ENCODE measurements around the gene MYH6. TPM values are rescaled to one million over a fixed set of nuclear protein-coding genes. Genes with fewer than 3 reads are reported as not detected.
A peak's percentile ranks its signal among the peaks of the same experiment; 100 is the strongest.

MYH6 gene
- total RNA-seq, 1 donor from 2014 or later, result 1,823 TPM

DNA sequence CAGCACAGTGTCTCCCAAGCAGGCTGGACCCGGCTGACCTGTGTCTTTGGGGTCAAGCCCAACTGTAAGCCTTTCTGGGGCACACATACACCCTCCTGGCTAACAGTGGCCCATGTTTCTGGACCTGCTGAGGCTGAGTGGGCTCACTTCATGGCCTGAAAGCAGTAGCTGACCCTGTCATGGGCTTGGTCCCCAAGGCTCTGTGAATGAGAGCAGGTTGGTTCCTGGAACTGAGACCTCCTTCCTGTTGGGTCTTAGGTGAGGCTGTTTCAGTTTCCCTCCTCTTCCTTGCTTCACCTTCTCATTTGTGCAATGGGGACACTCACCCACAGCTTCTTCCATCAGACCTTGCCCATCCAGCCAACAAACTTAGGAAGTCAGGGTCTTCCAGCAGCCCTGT is 36.2 kb downstream of the MYH6 start:
- no peaks in the 10 kb centered on the region for H3K27me3 ChIP-seq (ENCODE audit: low read depth)
- peaks cover 12% of the 10 kb centered on the region for H3K4me1 ChIP-seq
- intact Hi-C loops (cut with micrococcal nuclease), result no loop called here
- H3K4me3 ChIP-seq, result no peak overlapping the region
- no peak for DNase-seq
- H3K36me3 ChIP-seq, result no peaks in the 10 kb centered on the region
- no peak overlapping the region for H3K27ac ChIP-seq (replicated peaks)
- TF ChIP-seq, protein P1, sequence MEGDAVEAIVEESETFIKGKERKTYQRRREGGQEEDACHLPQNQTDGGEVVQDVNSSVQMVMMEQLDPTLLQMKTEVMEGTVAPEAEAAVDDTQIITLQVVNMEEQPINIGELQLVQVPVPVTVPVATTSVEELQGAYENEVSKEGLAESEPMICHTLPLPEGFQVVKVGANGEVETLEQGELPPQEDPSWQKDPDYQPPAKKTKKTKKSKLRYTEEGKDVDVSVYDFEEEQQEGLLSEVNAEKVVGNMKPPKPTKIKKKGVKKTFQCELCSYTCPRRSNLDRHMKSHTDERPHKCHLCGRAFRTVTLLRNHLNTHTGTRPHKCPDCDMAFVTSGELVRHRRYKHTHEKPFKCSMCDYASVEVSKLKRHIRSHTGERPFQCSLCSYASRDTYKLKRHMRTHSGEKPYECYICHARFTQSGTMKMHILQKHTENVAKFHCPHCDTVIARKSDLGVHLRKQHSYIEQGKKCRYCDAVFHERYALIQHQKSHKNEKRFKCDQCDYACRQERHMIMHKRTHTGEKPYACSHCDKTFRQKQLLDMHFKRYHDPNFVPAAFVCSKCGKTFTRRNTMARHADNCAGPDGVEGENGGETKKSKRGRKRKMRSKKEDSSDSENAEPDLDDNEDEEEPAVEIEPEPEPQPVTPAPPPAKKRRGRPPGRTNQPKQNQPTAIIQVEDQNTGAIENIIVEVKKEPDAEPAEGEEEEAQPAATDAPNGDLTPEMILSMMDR (IDR thresholded peaks at IDR 0.05; ENCODE audit: borderline replicate concordance), result no peak
- no peaks in the 10 kb centered on the region for H3K9me3 ChIP-seq (replicated peaks)

DNA sequence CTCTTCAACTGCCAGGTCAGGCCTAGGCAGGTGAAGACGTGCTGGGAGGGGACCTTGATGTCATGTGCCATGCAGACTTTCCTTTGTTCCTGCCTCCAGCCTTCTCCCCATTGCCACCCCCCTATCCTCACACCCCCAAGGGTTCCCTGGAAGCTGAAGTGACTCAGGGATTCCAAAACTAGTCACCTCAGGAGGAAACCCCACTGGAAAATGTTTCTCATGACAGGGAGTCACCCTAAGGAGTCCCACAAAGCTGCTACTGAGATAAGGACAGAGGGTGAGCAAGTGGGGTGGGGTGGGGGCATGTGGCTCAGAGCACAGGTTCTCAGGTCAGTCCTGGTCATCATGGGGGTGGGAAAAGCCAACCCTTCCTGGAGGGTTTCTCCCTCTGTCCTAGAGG is 37.9 kb downstream of the MYH6 start:
- intact Hi-C loops (cut with micrococcal nuclease), result no loop called here

DNA sequence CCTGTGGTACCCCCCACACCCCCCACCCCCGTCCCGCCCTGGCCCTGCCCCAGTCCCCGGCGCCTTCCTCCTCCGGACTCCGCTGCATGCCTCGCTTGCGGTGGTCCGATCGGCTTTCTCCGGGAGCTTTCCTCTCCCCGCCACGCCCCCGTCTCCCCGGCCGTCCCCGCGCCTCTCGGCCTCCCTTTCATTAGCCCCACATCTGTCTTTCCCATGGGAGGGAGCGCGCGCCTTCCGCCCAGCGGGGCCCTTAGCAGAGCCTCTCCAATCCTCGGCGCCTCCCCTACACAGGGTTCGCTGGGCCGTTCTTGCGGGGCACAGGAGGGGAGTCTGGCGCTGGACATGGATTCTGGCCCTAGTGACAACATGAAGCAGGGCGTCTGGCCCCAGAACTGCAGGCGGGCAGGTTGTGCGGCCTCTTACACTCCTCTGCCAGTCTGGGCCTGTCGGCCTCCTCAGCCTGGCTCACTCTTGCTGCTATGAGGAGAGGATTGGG is 41.6 kb downstream of the MYH6 start:
- no peaks in the 10 kb centered on the region for H3K9me3 ChIP-seq (replicated peaks)
- no peaks in the 10 kb centered on the region for H3K36me3 ChIP-seq
- peaks cover 33% of the 10 kb centered on the region for H3K4me1 ChIP-seq
- peak overlapping the region; percentile 90 for H3K27ac ChIP-seq (replicated peaks)
- TF ChIP-seq, protein P1 (IDR thresholded peaks at IDR 0.05; ENCODE audit: borderline replicate concordance), result no peak
- H3K4me3 ChIP-seq, result peak overlapping the region; percentile 72
- DNase-seq, result peak; percentile 79
- intact Hi-C loops (cut with micrococcal nuclease), result no loop called here
- H3K27me3 ChIP-seq (ENCODE audit: low read depth), result peaks cover 27% of the 10 kb centered on the region

More for the DNA sequence above, 37.9 kb downstream of the MYH6 start:
- peaks cover 16% of the 10 kb centered on the region for H3K4me1 ChIP-seq
- no peak overlapping the region for H3K4me3 ChIP-seq
- no peak for DNase-seq
- TF ChIP-seq, protein P1 (IDR thresholded peaks at IDR 0.05; ENCODE audit: borderline replicate concordance), result no peak
- no peaks in the 10 kb centered on the region for H3K36me3 ChIP-seq
- peaks cover 9% of the 10 kb centered on the region for H3K27me3 ChIP-seq (ENCODE audit: low read depth)
- no peak overlapping the region for H3K27ac ChIP-seq (replicated peaks)
- H3K9me3 ChIP-seq (replicated peaks), result no peaks in the 10 kb centered on the region

DNA sequence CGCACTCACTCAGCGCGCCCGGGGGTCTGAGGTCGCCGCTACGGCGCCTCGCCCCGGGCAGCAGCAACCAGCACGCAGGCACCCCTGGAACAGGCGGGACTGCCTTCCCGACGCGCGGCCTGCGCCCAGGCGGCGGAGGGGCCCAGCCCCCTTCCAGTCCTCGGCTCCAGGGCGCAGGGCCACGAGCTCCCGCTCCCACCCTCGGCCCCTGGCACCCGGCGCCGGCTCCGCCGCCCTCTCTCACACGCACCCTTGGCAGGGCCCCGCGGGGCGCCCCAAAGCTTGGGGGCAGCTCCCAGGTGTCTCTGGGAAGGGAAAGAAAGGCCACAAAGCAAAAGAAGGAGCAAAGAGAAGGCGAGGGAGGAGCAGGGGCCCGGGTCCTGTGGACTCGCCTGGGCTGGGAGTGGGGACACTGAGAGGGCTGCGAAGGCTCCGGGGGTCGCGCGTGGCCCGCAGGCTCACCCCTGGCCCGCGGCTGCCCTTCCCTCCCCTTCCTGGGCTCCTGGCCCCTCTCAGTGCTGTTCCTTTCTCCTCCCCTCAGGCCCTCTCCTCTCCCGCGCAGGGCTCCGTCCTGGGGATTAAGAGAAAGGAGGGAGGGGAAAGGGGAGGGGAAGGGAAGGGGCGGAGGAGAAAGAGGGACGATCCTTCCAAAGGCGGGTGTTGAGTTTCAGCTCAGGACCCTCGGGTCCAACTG is 42.2 kb downstream of the MYH6 start:
- H3K9me3 ChIP-seq (replicated peaks), result no peaks in the 10 kb centered on the region
- peak overlapping the region; percentile 90 for H3K27ac ChIP-seq (replicated peaks)
- peak overlapping the region; percentile 72 for H3K4me3 ChIP-seq
- no peaks in the 10 kb centered on the region for H3K36me3 ChIP-seq
- H3K27me3 ChIP-seq (ENCODE audit: low read depth), result peaks cover 27% of the 10 kb centered on the region
- peak; percentile 50 for DNase-seq
- H3K4me1 ChIP-seq, result peaks cover 36% of the 10 kb centered on the region
- TF ChIP-seq, protein P1 (IDR thresholded peaks at IDR 0.05; ENCODE audit: borderline replicate concordance), result no peak
- intact Hi-C loops (cut with micrococcal nuclease), result no loop called here

DNA sequence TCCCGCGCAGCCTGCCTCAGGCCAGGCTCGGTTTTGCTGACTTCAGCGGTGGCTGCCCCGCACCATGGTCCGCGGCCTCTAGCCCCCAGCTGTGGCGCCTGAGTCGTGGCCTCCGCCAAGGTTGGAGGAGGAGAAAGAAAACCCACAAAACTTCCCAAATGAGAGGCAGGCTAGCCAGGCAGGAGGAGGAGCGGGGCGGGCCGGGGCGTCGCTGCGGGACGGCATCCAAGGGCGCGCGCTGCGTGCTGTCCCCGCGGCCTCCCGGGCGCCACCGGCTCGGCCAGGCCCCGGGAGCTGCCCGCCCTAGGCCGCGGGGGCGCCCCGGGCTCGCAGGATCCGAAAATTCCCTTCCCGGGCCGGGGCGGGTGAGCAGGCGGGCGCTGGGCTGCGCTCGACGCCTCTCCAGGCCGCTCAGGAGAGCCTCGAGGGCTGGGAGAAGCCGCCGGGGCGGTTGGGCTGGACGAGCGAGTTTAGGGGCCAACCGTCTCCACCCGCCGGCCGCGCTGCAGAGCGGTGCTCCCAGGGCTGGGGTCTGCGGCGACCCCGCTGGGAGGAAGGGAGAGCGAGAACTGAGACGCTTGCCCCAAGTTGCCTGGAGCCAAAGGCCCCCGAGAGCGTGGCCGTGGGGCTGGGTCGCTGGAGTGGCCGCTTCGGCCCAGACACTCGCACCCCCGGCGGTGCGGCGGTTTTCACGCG is 42.9 kb downstream of the MYH6 start, which contains the start of gene EFS:
Gene EFS (minus strand): TSS at position 137 of the 696 bp plus-strand sequence. CDS start 147 bp downstream, outside the sequence.
- DNase-seq, result peak; percentile 69
- H3K36me3 ChIP-seq, result no peaks in the 10 kb centered on the region
- peak within 1 kb of the TSS; percentile 72 for H3K4me3 ChIP-seq
- H3K9me3 ChIP-seq (replicated peaks), result no peaks in the 10 kb centered on the region
- H3K27ac ChIP-seq (replicated peaks), result peak within 1 kb of the TSS; percentile 90
- peaks cover 27% of the 10 kb centered on the region for H3K27me3 ChIP-seq (ENCODE audit: low read depth)
- intact Hi-C loops (cut with micrococcal nuclease), result no loop called here
- TF ChIP-seq, protein P1 (IDR thresholded peaks at IDR 0.05; ENCODE audit: borderline replicate concordance), result no peak
- H3K4me1 ChIP-seq, result peaks cover 36% of the 10 kb centered on the region
